Cardiac fibroblast (primary cell): ENCODE data around the gene RTN1.

ENCODE experiments used
- DNase-seq, 2 donors: peaks; one replicate each; pipeline versions ENCODE4 v3.0.0 to v3.0.0-alpha.2; 2010; ENCODE audit warnings: low read depth in 2 of 2
- H3K4me3 ChIP-seq, 2 donors: replicated peaks in 1 of 2; 1 replicate in 1 of 2; 2 replicates in 1 of 2; pipeline ENCODE4 v1.5.1; 2011; ENCODE audit warnings: low read depth in 2 of 2, low read length in 2 of 2, mild to moderate bottlenecking in 2 of 2, moderate library complexity in 1 of 2
- CTCF ChIP-seq: IDR thresholded peaks from one replicate; pipeline ENCODE4 v1.5.1; 2011; ENCODE audit warnings: low read depth, mild to moderate bottlenecking, low read length, inconsistent platforms

The RTN1 gene

GRCh38 chr14:59870277-59871165 lies at the start of gene RTN1:
RTN1 (minus strand) TSS chr14:59870776; CDS start chr14:59870630, 146 bp downstream.
- peak; percentile 2 for TF ChIP-seq CTCF
- peak; percentile 27 to 49 for DNase-seq
- H3K4me3 ChIP-seq: peak within 1 kb of the TSS; percentile 47 to 48

GRCh38 chr14:59920378-59920683 lies 49.8 kb upstream of the RTN1 start:
- no peak for DNase-seq
- H3K4me3 ChIP-seq: no peak overlapping the region

DNA sequence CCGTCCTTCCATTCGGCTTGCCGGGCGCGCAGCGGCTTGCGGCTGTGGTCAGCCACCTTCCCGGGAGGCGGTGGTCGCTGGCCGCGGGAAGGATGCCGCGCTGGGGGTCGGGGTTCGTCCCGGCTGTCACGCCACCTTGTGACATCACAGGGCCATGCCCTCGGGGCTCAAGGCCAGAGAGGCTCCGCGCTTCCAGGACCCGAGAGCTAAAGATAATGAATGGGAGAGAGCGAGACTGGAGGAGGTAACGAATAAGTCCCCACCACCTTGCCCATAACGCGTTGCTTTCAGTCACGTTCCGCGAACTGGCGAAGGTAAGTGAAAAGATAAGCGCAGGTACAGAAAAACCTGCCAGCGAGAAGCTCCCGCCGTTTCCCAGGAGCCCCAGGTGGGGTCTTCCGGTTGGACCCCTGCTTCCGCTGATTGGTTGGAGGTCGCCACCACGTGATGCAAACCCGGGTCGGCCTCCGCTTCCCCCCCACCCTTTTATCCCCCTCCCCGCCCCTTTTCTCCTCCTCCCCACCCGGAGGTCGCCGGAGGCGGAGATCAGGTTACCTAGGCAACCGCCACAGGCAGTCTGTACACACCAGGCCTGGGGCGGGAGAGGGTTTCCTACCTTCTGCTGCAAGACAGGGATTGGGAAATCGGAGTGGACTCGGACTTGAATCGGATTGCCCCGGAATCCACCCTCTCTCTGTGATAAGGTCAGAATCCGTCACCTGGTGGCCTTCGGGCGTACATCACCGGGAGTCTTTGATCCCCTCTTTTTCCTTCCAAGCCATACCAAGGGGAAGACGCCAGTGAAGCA lies 49.2 kb upstream of the RTN1 start, which contains the start of gene LRRC9:
TSS of gene LRRC9 (plus strand) at position 575 of the 808 bp plus-strand sequence.
- no peak for TF ChIP-seq CTCF
- H3K4me3 ChIP-seq: peak within 1 kb of the TSS; percentile 26 to 30
- DNase-seq: peak; percentile 2 to 12

More at GRCh38 chr14:59920378-59920683, 49.8 kb upstream of the RTN1 start:
- TF ChIP-seq CTCF: no peak

DNA sequence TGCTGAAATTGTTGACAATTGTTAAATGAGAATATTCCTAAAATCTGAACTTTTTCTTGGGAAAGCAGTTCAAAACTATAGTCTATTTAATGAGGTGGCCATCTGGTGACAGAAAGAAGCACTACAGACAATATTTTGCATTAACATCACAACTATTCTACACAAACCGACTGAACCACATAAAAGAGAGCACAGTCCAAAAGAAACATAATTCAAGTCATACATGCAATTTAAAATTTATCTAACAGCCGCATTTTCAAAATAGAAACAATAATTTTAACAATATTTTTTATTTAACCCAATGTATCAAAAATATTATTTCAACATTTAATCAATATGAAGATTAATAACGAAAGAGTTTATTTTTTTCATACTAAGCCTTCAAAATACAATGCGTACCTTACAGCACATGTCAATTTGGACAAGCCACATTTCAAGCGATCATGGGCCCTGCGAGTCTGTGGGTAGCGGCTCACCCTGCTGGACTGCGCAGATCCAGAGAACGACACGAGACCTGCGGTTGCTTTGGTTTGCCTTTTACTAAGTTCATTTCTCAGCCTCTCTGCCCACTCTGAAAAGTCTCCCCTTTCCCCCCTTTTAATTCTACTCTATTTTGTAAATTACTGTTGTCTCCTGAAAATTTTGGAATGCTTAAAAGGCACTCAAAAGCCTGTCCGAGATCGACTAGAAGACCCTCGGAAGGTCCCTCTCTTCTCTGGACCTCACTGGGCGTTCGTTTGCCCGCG lies 48.4 kb upstream of the RTN1 start:
- peak; percentile 56 to 57 for DNase-seq
- peak; percentile 37 for TF ChIP-seq CTCF
- peak overlapping the region; percentile 26 to 30 for H3K4me3 ChIP-seq

DNA sequence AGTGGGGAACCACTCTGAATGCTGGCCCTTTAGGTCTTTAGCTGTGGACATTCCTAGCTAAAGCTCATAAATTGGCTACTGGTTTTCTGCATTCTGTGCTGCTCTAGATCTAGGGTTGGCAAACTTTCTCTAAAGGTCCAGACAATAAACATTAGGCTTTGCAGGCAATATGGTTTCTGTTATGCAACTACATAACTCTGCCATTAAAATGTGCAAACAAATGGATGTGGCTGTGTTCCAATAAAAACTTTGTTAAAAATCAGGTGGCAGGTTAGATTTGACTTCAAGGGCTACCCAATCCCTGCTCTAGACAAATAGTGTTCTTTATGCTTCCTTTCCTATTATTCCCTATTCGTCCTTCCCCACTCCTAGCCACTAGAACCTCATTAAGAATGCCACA lies 42.6 kb upstream of the RTN1 start:
- no peak for TF ChIP-seq CTCF
- no peak overlapping the region for H3K4me3 ChIP-seq
- DNase-seq: no peak

GRCh38 chr14:59912443-59912842 lies 41.9 kb upstream of the RTN1 start:
- no peak for DNase-seq
- H3K4me3 ChIP-seq: no peak overlapping the region
- no peak for TF ChIP-seq CTCF
